ENCODE data around the gene PDE3B.
"Not testable (repeated sequence)": the region's sequence is repeated elsewhere in the genome, so short reads cannot be mapped to it uniquely, and the experiment has no call there.

Gene PDE3B

DNA sequence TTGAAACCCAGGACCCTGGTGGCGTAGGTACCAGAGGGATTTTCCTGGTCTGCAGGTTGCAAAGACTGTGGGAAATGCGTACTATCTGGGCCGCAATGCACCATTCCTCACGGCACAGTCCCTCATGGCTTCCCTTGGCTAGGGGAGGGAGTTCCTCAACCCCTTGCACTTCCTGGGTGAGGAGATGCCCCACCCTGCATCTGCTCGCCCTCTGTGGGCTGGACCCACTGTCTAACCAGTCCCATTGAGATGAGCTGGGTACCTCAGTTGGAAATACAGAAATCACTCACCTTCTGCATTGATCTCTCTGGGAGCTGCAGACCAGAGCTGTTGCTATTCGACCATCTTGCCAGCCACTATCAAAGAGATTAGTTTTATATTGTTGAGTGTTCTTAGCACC is 100.1 kb downstream of the PDE3B start:
- DNase-seq (ENCODE audit: low read depth, low spot score): not testable (repeated sequence)

DNA sequence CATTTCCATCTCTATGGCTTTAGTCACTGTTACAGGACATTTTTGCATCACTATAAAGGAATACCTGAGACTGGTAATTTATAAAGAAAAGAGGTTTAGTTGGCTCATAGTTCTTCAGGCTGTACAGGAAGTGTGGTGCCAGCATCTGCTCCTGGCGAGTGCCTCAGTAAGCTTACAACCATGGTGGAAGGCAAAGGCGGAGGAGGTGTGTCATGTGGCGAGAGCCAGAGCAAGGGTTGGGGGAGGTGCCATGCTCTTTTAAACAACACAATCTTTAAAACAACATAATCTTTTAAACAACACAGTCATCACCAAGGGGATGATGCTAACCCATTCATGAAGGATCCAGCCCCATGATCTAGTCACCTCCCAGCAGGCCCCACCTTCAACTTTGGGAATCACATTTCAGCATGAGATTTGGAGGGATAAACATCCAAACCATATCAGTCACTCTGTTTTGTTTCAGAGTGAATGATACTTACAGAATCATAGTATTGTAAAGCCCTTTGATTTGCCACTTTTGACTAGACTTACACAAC is 103.3 kb downstream of the PDE3B start:
- DNase-seq (ENCODE audit: low read depth, low spot score): no peak

DNA sequence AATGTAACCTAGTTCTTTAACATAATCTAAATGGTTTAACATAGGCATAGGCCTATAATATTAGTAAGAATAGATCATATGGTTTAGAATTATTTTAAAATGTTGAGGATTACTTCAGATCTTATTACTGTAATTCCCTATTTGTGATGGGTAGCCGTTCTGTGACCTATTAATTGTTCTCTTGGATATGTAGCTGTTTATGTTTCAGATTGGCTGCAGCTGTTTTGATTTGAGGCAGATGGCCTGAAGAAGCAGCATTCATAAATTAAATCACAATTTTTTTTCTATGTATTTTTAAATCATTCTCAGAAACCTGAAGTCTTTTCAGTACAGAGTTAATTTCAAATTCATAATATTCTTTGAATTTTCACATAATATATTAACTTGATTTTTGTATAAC is 104.5 kb downstream of the PDE3B start:
- DNase-seq (ENCODE audit: low read depth, low spot score): no peak

DNA sequence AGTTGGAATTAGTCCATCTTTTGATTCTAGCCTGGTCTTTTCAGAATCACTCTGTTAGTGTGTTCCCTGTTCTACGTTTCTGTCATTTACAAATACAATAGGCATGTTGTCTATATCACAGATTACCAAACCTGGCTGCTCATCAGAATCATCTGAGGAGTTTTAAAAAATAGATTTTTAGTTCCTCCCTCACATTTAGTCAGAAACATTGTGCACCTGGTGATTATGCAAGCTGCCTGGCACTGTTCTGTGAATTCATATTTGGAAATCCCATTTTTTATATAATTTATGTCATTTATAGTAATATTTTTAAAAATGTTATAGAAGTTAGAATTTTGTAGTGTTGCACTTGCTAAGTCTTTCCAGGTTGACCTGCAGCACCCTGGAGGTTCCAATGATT is 107.3 kb downstream of the PDE3B start:
- no peak for DNase-seq (ENCODE audit: low read depth, low spot score)

DNA sequence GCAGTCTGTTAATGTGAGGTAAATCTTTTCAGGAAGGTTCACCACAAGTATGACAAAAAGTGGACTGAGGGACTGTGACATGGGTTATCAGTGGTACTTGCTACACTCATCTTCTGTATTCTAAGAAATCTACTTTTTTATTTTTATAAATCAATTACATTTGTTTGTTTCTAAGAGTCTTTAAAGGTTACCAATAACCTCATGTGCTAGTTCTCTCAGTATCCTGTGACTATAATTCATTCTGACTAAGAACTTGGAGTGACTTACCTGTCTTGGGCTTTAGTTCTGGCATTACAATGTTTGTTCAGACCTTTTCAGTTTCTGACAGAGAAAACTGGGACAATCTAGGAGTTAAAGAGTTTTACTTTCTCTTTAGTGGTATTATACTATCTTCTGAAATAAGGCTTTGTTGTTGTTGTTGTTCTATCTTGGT is 108.4 kb downstream of the PDE3B start:
- DNase-seq (ENCODE audit: low read depth, low spot score): no peak

DNA sequence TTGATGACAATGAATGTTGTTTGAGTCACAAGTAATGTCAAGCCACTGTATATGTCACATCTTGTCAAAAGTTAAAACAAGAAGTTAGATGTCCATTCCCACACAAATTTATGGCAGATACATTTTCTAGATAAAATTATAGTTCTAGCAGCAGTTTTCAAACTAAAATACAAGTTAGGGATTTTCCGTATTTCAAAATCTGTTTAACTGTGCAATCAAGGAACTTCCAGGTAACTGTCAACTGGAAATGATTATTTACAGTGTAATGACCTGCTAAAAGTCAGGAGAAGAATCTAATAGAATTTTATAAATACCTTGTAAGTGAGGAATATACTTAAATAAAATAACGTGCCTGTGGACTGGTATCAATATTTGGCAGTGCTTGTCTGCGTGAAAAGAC is 111.5 kb downstream of the PDE3B start:
- DNase-seq (ENCODE audit: low read depth, low spot score): no peak

DNA sequence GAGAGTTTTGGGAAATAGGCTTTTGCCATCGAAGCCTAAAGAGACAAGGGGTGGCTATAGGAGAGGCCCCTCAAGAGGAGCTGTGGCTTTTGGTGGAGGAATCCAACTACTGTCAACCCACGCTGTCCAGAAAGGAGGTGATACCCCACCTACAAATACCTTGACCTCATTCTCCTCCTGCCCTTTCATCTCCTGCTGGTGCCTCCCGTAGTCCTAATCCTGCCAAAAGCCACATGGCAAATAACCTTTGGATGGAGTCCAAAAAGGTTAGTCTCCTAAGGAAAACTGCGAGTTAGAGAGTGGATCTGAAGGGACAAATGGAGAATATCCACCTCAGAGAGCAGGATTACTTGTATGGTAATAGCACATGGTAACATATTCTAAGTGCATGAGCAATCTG is 112.7 kb downstream of the PDE3B start:
- DNase-seq (ENCODE audit: low read depth, low spot score): no peak

DNA sequence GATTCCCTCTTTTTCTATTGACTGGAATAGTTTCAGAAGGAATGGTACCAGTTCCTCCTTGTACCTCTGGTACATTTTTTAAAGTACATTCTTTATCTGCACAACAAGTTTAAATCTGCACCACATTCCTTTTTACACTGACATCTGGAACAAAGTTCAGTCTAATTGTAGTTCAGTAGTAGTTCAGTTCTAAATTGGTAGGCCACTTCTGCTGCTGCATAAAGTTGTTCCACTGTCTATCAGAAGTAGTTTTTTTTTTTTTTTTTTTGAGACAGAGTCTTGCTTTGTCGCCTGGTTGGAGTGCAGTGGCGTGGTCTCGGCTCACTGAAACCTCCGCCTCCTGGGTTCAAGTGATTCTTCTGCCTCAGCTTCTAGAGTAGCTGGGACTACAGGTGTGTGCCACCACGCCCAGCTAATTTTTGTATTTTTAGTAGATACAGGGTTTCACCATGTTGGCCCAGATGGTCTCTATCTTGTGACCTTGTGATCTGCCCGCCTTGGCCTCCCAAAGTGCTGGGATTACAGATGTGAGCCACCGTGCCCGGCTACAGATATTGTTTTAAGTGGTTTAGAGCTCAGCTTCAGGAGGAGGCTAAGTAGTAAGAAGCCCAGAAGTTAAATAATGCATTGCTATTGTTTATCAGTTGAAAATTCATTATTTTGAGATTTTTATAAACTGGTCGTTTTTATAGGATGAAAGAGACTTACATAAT is 115.9 kb downstream of the PDE3B start:
- DNase-seq (ENCODE audit: low read depth, low spot score): not testable (repeated sequence)

DNA sequence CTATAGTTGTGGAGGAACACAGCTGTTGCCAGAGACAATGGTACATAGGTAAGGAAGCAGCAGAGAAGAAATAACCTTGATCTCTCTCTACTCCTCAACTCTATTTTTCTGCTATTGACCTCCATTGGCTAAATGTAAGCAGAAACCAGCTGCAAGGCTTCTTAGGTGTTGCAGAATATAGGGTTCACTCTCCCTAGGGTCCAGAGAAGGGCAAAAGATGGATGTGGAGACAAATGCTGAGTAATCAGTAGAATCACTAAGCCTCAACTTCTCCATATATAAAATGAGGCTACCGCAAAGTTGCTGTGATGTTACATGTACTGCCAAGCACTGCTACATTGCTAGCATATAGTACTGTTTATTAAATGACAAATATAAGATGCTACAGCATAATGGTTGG is 120.6 kb downstream of the PDE3B start:
- DNase-seq (ENCODE audit: low read depth, low spot score): no peak

DNA sequence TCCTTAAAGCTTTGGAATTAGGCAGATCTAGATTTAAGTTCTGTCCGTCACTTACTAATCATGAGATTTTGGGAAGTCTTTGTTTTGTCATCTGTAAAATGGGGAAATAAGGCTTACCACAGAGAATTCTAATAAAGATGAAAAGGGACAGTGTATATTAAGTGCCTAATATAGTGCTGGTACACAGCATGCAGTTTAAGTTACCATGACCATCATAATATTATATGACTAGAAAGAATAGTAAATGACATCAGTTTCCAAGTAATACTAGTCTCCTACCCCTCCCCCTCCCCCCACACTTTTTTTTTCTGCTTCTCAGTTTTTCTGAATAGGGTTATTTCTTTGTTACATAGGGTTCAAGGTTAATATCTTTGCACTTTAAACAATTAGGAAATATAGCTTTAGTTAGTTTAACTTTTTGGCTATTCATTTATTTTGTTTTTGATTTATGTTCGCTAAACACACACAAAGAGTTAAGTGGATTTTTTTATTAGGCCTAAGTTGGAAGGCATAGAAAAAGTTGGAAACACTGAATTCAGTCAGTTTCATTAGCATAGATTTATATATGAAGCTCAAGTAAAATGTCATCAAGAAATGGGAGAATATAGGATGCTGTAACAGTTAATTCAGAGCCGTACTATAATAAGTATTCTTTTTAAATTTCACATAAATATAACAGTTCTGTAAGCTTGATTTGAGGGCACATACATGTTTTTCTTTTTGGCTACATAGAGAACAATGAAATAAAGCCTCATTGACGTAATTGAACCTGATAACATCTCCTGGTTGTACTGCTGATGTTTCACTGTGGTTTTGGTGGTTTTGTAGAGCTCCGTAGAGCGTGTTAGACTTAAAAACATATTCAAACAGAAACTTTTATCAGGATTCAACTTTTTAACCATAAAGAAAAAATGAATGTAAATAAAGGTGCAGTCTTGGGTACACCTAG is 121.2 kb downstream of the PDE3B start:
- DNase-seq (ENCODE audit: low read depth, low spot score): no peak

DNA sequence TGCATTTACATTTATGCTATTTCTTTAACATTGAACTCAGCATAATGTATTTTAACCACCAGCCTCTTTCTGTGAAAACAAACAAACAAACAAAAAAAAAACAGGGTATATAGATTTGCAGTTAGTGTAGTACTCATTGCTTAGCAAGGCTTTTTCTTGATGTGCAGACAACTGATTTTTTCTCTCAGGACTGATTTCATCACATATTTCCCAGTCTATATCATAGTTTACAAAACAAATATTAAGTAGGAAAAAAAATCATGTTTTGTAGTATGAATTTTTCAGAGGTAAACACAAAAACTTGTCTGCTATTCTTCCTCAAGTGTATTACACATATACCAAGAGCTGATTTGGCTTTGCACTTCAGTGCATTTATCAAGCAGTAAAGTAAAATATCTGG is 123.0 kb downstream of the PDE3B start:
- DNase-seq (ENCODE audit: low read depth, low spot score): no peak

DNA sequence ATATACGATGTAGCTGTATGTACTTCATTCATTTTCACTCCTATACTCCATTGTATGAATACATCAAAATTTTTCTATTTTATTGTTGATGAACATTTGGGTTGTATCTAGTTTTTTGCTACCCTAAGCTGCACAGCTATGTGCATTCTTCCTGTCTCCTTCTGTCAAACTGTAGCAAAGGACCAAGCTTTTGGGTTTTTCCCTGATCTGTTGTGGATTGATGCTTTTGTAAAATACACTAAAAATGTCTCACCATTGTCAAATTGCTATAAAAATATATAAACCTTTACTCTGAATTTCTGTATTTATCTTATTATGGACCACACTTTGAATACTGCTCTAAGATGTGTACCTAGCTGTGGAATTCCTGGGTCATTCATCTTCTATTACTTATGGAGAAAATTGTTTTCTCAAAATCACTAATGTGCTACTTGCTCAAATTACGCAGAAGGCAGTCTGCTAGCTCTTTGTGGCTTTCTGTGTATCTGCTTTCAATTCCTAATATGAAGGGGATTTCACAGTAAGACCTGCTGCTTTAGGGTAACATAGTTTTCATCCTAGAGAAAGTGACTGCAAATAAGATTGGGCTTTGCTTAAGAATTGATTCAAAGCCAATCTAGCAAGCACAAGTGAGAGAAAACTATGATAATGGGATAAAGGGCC is 125.1 kb downstream of the PDE3B start:
- DNase-seq (ENCODE audit: low read depth, low spot score): no peak

DNA sequence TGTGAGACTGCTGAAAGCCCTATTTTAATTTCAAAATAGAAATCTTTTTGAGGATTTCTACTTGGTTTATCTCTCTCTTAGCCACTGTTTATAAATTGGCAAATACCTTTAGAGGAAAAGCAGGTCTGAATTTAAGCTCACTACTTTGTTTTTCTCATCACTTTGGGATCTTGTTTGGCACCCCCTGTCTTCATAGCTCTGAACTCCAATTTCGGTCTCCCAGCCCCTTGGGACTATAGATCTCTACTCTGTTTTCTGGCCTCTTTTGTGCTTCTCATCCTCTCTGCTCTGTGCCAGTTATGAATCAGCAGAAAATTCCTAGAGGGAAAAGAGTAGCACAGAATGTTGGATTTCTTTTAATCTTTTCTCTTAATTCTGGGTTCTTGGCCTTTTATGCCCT is 130.2 kb downstream of the PDE3B start:
- DNase-seq (ENCODE audit: low read depth, low spot score): no peak

DNA sequence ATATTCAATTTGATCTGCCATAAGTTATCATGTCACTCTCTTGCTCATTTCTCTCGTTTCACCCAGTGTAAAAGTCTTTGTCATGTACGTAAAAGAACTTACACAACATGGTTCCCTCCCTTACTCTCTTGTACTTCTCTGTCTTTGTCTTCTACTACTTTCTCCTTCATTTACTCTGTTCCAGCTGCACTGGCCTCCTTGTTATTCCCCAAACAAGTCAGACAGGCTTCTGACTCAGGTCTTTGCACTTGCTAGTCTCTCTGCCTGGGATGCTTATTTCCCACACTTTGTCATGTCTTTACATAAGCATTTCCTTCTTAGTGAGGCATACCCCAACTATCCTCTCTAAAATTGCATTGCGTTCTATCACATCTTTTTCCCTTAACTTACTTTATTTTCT is 131.1 kb downstream of the PDE3B start:
- DNase-seq (ENCODE audit: low read depth, low spot score): no peak

DNA sequence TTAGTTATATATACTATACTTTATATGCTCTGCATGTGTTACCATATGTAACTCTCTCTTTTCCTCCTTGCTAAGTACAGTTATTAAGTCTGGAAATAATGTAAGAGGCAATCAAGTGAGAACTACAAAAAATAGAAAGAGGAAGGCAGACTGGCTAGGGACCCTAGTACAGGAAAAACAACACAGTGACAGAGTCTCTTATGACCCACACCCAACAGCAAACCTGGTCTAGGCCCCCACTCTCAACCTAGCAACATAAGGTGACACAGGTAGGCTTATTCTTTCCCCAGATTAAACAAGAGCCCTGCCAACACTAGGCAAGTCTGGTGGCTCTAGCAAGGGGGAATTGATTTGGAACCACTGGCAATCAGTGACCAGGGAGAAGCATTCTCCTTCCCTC is 132.3 kb downstream of the PDE3B start:
- DNase-seq (ENCODE audit: low read depth, low spot score): no peak

DNA sequence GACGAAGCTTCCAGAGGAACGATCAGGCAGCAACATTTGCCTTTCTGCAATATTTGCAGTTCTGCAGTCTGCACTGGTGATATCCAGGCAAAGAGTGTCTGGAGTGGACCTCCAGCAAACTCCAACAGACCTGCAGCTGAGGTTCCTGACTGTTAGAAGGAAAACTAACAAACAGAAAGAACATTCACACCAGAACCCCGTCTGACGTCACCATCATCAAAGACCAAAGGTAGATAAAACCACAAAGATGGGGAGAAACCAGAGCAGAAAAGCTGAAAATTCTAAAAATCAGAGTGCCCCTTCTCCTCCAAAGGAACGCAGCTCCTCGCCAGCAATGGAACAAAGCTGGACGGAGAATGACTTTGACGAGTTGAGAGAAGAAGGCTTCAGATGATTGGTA is 134.9 kb downstream of the PDE3B start:
- not testable (repeated sequence) for DNase-seq (ENCODE audit: low read depth, low spot score)

DNA sequence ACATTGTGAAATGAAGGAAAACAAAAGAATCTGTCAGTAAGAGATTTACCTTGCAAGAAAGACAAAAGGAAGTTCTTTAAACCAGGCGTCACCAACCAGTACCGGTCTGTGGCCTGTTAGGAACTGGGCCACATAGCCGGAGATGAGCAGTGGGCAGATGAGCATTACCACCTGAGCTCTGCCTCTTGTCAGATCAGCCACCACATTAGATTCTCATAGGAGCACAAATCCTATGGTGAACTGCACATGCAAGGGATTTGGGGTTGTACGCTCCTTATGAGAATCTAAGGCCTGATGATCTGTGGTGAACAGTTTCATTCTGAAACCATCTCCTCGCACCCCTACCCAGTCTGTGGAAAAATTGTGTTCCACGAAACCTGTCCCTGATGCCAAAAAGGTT is 140.2 kb downstream of the PDE3B start:
- DNase-seq (ENCODE audit: low read depth, low spot score): no peak

DNA sequence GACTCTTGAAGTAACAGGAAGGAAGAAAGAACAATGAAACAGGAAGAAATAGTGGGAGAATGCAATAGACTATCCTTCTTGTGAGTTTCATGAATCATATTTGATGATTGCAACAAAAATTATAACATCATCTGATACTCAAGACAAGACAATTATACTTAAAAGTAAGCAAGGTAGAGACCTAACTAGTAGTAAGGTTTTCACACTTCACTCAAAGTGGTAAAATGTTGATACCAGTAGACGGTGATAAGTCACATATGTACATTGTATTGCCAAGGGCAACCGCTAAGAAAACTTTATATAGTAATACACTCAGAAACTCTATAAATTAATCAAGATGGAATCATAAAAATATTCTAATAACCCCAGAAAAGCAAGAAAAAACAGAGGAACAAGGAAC is 140.6 kb downstream of the PDE3B start:
- no peak for DNase-seq (ENCODE audit: low read depth, low spot score)

DNA sequence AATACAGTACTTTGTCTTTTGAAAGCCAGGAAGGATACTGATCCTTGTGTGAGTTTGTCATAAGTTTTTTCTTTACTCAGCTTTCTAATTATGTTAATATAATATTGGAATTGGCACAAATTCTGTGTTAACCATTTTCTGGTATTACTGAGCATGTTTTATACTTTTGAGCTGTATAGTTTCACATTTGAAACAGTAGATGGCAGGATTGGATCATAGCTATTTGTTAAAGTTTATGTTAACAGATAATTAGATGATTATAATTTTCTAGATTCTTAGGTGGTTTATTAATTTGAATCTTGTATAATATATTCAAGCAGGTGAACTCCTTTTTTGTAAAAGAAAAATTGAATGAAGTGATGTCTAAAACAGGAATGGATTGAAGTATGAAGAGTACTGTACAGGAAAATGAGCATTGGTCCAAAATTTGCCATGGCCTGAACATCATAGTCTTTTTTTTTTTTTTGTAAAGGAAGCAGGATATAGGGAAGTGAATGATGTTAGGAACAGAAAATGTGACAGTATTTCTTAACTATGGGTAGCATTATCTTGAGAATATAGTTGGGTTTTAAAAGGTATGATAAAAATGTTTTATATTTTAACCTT is 146.4 kb downstream of the PDE3B start:
- no peak for DNase-seq (ENCODE audit: low read depth, low spot score)

DNA sequence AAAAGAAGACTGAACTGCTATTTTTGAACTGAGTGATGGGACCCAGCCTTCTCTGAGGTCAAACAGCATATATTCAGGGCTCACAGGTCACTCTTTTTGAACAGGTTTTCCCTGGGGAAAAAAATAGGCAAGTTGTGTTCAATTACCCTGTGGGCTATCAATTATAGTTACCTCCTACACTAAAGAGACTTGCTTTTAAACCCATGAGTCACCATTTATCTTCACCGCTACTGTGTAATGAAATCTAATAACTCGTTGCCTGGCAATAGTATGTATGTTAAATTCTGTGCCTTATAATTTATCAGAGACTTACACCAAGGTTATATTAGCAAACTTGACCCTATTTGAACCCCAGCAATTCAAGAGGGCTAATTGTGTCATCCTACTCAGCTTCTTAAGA is 149.9 kb downstream of the PDE3B start:
- DNase-seq (ENCODE audit: low read depth, low spot score): no peak

DNA sequence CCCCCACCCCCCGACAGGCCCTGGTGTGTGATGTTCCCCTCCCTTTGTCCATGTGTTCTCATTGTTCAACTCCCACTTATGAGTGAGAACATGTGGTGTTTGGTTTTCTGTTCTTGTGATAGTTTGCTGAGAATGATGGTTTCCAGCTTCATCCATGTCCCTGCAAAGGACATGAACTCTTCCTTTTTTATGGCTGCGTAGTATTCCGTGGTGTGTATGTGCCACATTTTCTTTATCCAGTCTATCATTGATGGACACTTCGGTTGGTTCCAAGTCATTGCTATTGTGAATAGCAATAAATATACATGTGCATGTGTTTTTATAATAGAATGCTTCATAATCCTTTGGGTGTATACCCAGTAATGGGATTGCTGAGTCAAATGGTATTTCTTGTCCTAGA is 152.4 kb downstream of the PDE3B start:
- DNase-seq (ENCODE audit: low read depth, low spot score): not testable (repeated sequence)

DNA sequence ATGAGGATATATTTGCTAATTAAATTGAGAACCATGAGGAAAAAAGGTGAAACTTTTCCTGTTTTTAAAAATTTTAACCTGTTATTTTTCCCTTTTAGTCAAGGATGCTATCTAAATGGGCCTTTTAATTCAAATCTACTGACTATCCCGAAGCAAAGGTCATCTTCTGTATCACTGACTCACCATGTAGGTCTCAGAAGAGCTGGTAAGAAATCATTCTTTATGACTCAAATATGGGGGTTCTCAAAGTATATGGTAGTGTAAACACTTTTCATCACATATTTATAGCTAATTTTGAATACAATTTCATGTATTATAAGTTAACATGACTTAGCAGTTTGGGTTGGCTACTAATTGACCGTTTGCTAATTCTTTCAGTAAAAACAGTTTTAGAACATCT is 160.2 kb downstream of the PDE3B start:
- no peak for DNase-seq (ENCODE audit: low read depth, low spot score)
